Ascending aorta (tissue), 2 donors: ENCODE results near the gene EPB41. TPM values are rescaled to one million over a fixed set of nuclear protein-coding genes. Genes with fewer than 3 reads are reported as not detected.
"Not testable (repeated sequence)": the region's sequence is repeated elsewhere in the genome, so short reads cannot be mapped to it uniquely, and the experiment has no call there.

Experiments used
- DNase-seq, 2 donors: peaks; one replicate each; pipeline ENCODE4 v3.0.0-alpha.2; 2019; ENCODE audit warnings: low spot score in 2 of 2
- H3K27ac ChIP-seq, 2 donors: fragments of 200-600 bp; sonication (generic); one replicate each; pipeline ENCODE4 v1.5.1; 2016 to 2017; ENCODE audit warnings: mild to moderate bottlenecking in 1 of 2
- H3K27me3 ChIP-seq: fragments of 200-600 bp; sonication (generic); one replicate; pipeline ENCODE4 v1.5.1; 2017
- H3K36me3 ChIP-seq, 2 donors: fragments of 200-600 bp; sonication (generic); one replicate each; pipeline ENCODE4 v1.5.1; 2016
- H3K4me1 ChIP-seq, 2 donors: fragments of 200-600 bp; sonication (generic); one replicate each; pipeline ENCODE4 v1.5.1; 2016 to 2017; ENCODE audit warnings: mild to moderate bottlenecking in 1 of 2
- H3K4me3 ChIP-seq, 2 donors: fragments of 200-600 bp; sonication (generic); one replicate each; pipeline ENCODE4 v1.5.1; 2016 to 2017; ENCODE audit warnings: mild to moderate bottlenecking in 1 of 2
- H3K9me3 ChIP-seq, 2 donors: fragments of 200-600 bp; sonication (generic); one replicate each; pipeline ENCODE4 v1.5.1; 2016
- CTCF ChIP-seq, 3 experiments: fragments of 200-600 bp in 2 of 3; fragments of 450-650 bp in 1 of 3; sonication (generic) in 2 of 3; IDR thresholded peaks; one replicate each; pipeline ENCODE4 v1.5.1; 2016 to 2019; ENCODE audit warnings: antibody characterized with exemption in 3 of 3, mild to moderate bottlenecking in 1 of 3, moderate library complexity in 1 of 3
- intact Hi-C: fragments of 100-400 bp; cut with DNase I; formaldehyde crosslinking; loops from one replicate; pipeline ENCODE4 v1.15.1; 2023
- total RNA-seq: library from RNA; depleted of rRNA; stranded (reverse); fragments of >200 nt; gene quantifications from one replicate; pipeline ENCODE4 v1.1.0, GENCODE V29; 2016

EPB41 gene
- total RNA-seq, 1 donor from 2014 or later, result 47.6 TPM

DNA sequence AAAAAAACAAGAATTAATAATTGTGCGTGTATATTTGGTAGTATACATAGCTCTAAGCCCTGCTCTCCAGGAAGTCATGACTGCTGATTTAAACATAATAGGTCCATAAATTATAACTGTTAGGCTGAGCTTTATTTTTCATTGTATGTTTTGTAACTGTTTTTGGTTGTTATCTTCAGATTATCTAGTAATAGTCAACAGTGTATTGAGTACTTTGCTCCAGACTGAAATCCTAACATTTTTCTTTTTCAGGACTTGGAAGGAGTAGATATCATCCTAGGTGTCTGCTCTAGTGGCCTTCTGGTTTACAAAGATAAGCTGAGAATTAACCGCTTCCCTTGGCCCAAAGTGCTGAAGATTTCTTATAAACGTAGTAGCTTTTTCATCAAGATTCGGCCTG, 118.5 kb downstream of the EPB41 start:
- H3K4me1 ChIP-seq, result no peaks in the 10 kb centered on the region
- no peak for DNase-seq
- no peak overlapping the region for H3K27ac ChIP-seq
- no peaks in the 10 kb centered on the region for H3K27me3 ChIP-seq
- intact Hi-C loops, result no loop called here
- TF ChIP-seq CTCF (IDR thresholded peaks at IDR 0.05), result no peak
- no peak overlapping the region for H3K4me3 ChIP-seq
- H3K9me3 ChIP-seq, result no peaks in the 10 kb centered on the region
- no peaks in the 10 kb centered on the region for H3K36me3 ChIP-seq

DNA sequence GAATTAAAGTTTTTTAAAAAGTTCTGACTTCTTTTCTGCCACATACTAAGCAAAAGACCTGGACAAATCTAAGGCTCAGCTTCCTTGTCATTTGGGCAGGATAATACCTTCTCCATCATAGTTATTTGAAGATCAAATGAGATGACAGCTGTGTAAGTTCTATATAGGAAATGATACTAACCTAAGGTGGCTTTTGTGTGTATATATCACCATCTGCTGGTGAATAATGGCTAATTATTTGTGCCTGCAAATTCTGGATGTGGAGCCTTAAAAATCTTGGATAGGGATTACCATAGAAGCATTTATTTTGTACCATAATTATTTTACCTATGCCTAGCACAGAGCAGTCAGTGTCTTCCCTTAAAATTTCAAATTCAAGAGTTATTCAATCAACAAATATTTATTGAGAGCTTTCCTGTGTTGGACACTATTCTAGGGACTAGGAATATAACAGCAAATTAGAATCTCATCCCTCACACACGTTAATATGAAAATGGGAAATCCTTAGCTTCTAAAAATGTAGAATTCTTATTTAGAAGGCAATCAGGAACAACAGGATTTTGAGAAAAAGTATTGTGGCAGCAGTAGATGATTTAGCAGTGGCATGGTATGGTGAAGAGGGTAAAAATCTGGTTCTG, 119.6 kb downstream of the EPB41 start:
- intact Hi-C loops, result loop anchor here (1.0 kb wide), 1 partner anchor 152 kb away; no protein-coding TSS in a partner anchor
- no peak for DNase-seq
- Histone ChIP-seq H3K27ac (no peak overlapping the region), H3K4me3 (no peak overlapping the region), H3K36me3 (no peaks in the 10 kb centered on the region), H3K4me1 (no peaks in the 10 kb centered on the region), H3K9me3 (no peaks in the 10 kb centered on the region), H3K27me3 (no peaks in the 10 kb centered on the region)
- TF ChIP-seq CTCF (IDR thresholded peaks at IDR 0.05), result peak; percentile 45 to 65 (median 49)

GRCh38 chr1:29043274-29043965, 129.1 kb downstream of the EPB41 start:
- intact Hi-C loops, result no loop called here
- Histone ChIP-seq H3K36me3 (peaks cover 5 to 6% of the 10 kb centered on the region in 2 donors), H3K4me3 (no peak overlapping the region), H3K27me3 (no peaks in the 10 kb centered on the region), H3K27ac (no peak overlapping the region), H3K4me1 (no peaks in the 10 kb centered on the region), H3K9me3 (no peaks in the 10 kb centered on the region)
- DNase-seq, result no peak
- TF ChIP-seq CTCF (IDR thresholded peaks at IDR 0.05), result no peak

GRCh38 chr1:29044010-29044409, 129.6 kb downstream of the EPB41 start:
- no peaks in the 10 kb centered on the region for H3K9me3 ChIP-seq
- H3K27ac ChIP-seq, result no peak overlapping the region
- no peak for TF ChIP-seq CTCF (IDR thresholded peaks at IDR 0.05)
- H3K27me3 ChIP-seq, result no peaks in the 10 kb centered on the region
- intact Hi-C loops, result no loop called here
- no peak overlapping the region for H3K4me3 ChIP-seq
- H3K4me1 ChIP-seq, result no peaks in the 10 kb centered on the region
- no peak for DNase-seq
- peaks cover 5 to 6% of the 10 kb centered on the region in 2 donors for H3K36me3 ChIP-seq

DNA sequence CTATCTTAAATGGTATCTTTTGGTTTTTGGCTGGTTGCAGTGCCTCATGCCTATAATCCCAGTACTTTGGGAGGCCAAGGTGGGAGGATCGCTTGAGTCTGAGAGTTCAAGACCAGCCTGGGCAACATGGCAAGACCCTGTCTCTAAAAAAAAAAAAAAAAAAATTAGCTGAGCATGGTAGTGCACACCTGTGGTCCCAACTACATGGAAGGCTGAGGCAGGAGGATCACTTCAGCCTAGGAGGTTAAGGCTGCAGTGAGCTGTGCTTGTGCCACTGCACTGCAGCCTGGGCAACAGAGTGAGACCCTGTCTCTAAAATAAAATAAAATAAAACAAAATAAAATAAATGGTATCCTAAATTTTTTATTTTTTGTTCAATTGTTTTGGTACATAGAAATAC, 131.3 kb downstream of the EPB41 start:
- intact Hi-C loops, H3K9me3 ChIP-seq, H3K36me3 ChIP-seq, H3K4me3 ChIP-seq, DNase-seq, H3K27me3 ChIP-seq, H3K27ac ChIP-seq: not testable (repeated sequence)
- H3K4me1 ChIP-seq, result peaks cover 0 to 13% of the 10 kb centered on the region in 2 donors

- no peak overlapping the region for H3K27ac ChIP-seq
- H3K36me3 ChIP-seq, result no peaks in the 10 kb centered on the region
- no peaks in the 10 kb centered on the region for H3K27me3 ChIP-seq
- intact Hi-C loops, result no loop called here
- TF ChIP-seq CTCF (IDR thresholded peaks at IDR 0.05), result no peak
- no peaks in the 10 kb centered on the region for H3K9me3 ChIP-seq
- no peak for DNase-seq
- H3K4me1 ChIP-seq, result peaks cover 0 to 22% of the 10 kb centered on the region in 2 donors
- H3K4me3 ChIP-seq, result no peak overlapping the region
Measured at GRCh38 chr1:29047142-29047541, 132.8 kb downstream of the EPB41 start.
